Activated CD4-positive, alpha-beta T cell treated with anti-CD3 and anti-CD28 coated beads, Interleukin-2, amount 50 U/mL, for 16 hours (primary cell): Measurements from ENCODE around the gene SPRN.
"Not testable (repeated sequence)": the region's sequence is repeated elsewhere in the genome, so short reads cannot be mapped to it uniquely, and the experiment has no call there.

Experiments used
- DNase-seq: peaks from one replicate; pipeline ENCODE4 v3.0.0-alpha.2; 2020

SPRN gene

DNA sequence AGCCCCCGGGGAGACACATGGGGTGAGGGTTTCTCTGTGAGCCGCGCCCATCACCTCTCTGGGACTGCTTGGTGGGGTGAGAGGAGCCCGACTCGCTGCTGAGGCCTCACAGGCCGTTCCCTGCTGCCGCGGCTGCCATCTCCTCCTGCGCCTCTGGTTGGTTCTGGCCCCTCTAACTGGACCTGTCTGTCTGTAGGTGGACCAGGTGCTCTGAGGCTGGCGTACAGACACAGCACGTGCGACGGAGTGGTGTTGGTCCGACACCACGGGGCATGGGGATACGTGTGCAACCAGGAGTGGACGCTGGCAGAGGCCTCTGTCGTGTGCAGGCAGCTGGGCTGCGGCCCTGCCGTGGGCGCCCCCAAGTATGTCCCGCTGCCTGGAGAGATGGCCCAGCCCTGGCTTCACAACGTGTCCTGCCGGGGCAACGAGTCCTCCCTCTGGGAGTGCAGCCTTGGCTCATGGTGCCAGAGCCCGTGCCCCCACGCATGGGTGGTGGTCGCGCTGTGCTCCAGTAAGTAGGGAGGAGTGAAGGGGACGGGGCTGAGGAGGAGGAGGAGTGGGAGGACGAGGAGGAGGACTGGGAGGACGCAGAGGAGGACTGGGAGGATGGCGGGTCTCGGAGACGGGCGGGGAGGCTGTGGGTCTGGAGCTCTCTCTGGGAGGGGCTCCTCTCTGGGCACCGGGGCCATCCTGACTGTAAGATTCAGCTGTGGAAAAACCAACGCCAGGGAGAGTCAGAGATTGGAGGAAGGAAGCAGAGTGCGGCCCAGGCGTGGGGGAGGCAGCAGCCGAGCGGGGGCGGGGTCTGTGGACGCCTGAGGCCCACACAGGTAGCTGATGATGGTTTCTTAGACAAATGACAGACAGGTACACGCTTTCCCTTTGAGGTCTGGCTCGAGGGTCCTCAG, 31.9 kb upstream of the SPRN start:
- DNase-seq, result no peak

DNA sequence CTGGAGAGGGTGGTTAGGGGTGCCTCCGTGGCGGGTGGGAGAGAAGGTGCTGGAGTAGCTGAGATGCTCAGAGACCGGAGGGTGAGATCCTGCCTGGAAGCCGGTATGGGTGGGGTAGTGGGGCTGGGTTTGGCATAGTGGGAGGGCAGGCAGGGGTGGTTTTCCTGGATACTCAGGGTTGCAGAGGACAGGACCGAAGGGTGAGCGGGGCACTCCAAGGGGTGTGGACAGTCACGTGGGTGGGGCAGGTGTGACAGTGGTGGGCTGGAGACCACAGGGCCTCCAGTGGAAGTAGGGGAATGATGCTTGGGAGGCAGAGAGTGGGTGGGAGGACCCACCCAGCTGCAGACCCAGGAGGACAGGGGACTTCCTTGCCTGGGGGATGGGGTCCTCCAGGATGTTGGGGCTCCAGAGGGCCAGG, 31.2 kb upstream of the SPRN start:
- no peak for DNase-seq

DNA sequence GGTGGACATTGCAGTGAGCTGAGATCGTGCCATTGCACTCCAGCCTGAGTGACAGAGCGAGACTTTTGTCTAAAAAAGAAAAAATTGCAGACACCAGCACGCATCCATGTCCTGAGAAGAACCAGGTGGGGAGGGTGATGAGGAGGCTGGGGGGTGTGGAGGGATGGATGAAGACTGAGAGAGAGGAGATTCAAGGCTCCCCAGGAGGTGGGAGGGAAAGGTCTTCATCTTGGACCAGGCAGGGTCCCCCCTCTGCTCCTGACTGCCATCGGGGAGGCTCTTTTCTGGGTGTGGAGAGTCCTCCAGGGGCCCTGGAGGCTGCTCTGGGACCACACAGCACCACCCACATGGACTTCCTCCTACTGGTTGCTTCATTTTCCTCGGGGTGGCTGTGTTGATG, 30.8 kb upstream of the SPRN start:
- no peak for DNase-seq

GRCh38 chr10:133454204-133454893, 29.9 kb upstream of the SPRN start:
- no peak for DNase-seq

- peak; percentile 28 for DNase-seq
Observed at GRCh38 chr10:133453516-133454203, 29.2 kb upstream of the SPRN start, which contains the start of gene SCART1. Gene SCART1, plus strand, starts transcription at chr10:133453945. Its CDS starts 53 bp downstream, at chr10:133453998.

DNA sequence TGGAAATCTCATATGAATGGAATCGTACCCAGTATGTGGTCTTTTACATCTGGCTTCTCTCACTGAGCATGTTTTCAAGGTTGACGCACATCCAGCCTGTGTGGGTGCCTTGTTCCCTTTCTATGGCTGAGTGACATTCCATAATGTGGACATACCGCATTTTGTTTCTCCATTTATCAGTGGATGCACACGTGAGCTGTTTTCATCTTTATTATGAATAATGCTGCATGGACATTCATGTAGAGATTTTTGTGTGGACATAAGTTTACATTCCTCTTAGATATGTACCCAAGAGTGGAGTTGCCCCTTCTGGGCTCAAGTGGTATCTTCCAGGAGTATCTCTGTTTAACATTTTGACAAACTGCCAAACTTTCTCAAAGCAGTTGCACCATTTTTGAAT, 28.0 kb upstream of the SPRN start:
- DNase-seq, result no peak

DNA sequence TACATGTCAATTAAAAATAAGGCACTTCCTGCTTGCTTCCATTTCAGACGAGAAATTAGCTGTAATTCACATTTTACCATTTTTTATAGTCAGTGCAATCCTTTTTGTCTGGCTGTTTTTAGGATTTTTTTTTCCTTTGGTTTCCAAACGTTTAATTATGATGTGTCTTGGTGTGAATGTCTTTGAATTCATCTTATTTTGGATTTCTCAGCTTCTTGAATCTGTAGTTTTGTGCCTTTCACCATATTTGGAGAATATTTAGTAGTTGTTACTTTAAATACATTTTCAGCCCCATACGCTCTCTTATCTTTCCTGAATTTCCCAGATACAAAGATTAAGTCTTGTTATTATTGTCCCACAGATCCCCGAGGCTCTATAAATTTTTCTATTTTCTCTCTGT, 26.9 kb upstream of the SPRN start:
- DNase-seq, result no peak

GRCh38 chr10:133448120-133448519, 23.7 kb upstream of the SPRN start:
- DNase-seq, result no peak

DNA sequence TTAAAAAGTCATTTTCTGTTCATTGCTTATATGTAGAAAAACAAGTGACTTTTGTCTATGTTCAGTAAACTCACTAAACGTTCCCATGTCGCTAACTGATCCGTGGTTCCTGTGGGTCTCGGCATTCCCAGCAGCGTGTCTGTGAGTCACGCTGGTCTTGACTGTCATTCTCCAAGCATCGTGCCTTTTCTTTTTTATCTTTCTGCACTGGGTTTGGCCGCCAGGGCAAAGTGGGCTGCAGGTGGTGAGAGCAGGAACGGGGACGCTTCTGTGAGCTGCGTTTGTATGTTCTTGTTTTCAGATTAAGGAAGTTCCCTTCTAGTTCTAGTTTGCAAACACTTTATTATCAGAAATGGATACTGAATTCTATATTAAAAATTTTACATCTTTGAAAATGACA, 22.6 kb upstream of the SPRN start:
- no peak for DNase-seq

GRCh38 chr10:133445751-133446708, 21.6 kb upstream of the SPRN start:
- DNase-seq, result no peak

- DNase-seq, result no peak
Observed at GRCh38 chr10:133445268-133445732, 20.9 kb upstream of the SPRN start.

DNA sequence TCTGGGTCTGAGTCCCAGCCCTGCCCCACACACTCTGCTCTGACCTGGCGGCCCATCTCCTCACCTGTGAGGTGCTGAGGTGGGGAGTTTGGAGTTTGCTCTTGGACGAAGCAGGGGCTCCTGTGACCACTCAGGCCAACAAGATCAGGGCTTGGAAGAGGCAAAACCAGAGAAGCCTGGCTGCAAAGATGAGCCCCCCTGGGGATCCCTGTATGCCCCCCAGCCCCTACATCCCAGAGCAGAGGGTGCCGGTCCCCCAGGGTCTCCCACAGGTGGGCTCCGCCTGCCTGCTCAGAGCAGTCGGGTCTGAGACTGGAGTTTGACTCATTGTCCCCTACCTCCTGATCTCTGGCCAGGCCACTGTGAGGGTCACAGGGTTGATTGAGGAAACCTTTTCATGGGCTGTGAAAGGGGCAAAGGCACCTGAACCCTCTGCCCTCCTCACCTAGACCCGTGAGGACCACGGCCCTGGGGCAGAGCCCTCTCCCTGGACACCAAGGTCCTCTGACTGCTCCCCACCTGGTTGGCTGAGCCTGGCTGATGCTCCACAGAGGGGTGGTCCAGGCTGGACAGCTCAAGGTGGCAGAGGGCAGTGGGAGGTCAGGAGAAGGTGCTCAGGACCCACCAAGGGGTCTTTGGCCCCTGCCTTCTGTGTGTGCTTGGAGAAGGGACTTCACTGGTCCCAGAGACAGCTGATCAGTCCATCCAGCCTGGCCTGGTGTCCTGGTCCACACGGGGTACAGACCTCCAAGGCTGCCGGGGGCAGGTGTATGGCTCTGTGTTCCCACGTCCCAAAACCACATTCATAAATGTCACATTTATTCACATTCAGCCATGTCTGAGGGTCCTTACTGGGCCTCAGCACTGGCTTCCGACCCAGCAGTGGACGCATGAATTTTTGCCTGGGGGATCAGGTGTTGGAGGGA, 20.2 kb upstream of the SPRN start:
- no peak for DNase-seq

- DNase-seq, result no peak
Observed at GRCh38 chr10:133442967-133443924, 18.8 kb upstream of the SPRN start.

DNA sequence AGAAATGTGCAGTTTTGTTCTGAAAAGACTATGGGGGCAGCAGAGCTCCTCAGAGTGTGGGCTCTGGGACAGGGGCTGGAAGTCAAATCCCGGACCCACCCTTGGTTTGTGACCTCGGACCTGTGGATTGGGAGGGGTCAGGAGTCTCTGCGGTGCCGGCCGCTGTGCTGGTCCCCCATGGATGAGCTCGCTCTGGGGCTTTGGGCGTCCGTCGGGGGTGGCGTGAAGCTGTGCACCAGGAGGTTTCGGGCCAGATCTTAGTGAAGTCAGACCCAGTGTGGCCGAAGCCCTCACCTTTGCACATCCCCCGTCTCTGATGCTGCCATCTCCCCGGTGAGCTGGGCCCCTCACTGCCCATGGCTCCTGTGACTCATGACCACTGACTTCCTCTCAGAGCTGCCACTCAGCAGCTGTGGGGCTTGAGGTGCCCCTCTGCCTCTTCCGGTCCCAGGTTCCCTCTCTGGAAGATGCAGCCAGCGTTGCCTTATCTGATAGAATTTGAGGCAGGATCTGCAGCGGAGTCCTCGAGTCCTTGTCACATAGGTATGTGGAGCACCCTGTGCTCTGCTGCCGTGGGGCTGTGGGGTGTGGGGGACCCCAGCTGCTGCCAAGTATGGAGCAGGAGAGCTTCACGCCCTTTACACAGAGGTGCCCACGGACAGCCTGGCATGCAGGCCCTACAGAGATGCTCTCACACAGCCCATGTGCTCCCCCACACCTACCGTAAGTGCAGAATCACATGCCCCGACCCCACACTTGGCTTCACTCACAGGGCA, 18.0 kb upstream of the SPRN start:
- peak; percentile 52 for DNase-seq

DNA sequence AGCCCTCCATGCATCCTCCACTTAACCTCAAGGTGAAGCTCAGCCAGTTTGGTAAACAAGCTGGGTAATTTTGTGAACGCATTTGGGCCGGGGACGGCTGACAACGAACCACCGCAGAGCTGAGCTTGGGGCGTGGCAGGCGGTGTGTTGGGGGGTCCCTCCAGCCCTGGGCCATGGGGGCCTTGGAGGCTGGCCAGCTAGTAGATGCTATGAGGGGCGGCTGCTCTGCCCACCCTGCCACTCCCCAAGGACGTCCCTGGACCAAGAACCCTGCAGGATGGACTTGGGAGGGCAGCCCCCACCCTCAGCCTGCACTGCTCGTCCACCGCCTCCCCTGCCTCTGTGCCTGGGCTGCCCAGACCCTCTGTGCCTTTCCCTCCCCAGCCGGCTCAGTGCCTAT, 17.4 kb upstream of the SPRN start:
- no peak for DNase-seq

GRCh38 chr10:133441356-133441755, 16.9 kb upstream of the SPRN start:
- not testable (repeated sequence) for DNase-seq

- DNase-seq, result no peak
Observed at GRCh38 chr10:133440633-133441285, 16.3 kb upstream of the SPRN start.
